ENCODE results near the gene HIPK1. TPM values are rescaled to one million over a fixed set of nuclear protein-coding genes. Genes with fewer than 3 reads are reported as not detected.

HIPK1 gene
- total RNA-seq, 4 donors from 2014 or later = 42.3 to 63.4 (median 53.0) TPM

- 36 to 53% methylated on average over 10 of the region's 10 CpGs for WGBS, 2 donors
- peak overlapping the region; percentile 8 to 47 (median 25) for H3K4me3 ChIP-seq
- H3K4me1 ChIP-seq = peaks cover 0 to 98% (median 25%) of the 10 kb centered on the region in 4 donors
- peak; percentile 52 to 61 for DNase-seq (ENCODE audit: low spot score in 2 of 2)
- no peaks in the 10 kb centered on the region for H3K27me3 ChIP-seq
- TF ChIP-seq CTCF (IDR thresholded peaks at IDR 0.05) (no peak), EP300 (IDR thresholded peaks at IDR 0.05) (no peak), POLR2A (IDR thresholded peaks at IDR 0.05) (no peak)
- H3K27ac ChIP-seq = peak overlapping the region in 3 of 4 donors; percentile 48 to 70 (median 66)
- H3K9me3 ChIP-seq = no peaks in the 10 kb centered on the region
- no peaks in the 10 kb centered on the region for H3K36me3 ChIP-seq
These were observed 51.0 kb downstream of the HIPK1 start for GRCh38 chr1:113980110-113980509.

GRCh38 chr1:113981962-113982931 is 53.1 kb downstream of the HIPK1 start:
- peaks cover 0 to 81% (median 18%) of the 10 kb centered on the region in 4 donors for H3K4me1 ChIP-seq
- no peaks in the 10 kb centered on the region for H3K36me3 ChIP-seq
- no peaks in the 10 kb centered on the region for H3K27me3 ChIP-seq
- peak overlapping the region in 3 of 4 donors; percentile 19 to 47 (median 21) for H3K4me3 ChIP-seq
- 39 to 40% methylated on average over 18 of the region's 18 CpGs for WGBS, 2 donors
- DNase-seq (ENCODE audit: low spot score in 2 of 2) = peak; percentile 68 to 72
- H3K9me3 ChIP-seq = no peaks in the 10 kb centered on the region
- peak in 1 of 2 donors; percentile 75 for TF ChIP-seq EP300 (IDR thresholded peaks at IDR 0.05)
- TF ChIP-seq CTCF (IDR thresholded peaks at IDR 0.05) = no peak
- H3K27ac ChIP-seq = peak overlapping the region; percentile 27 to 70 (median 64)

- 54 to 58% methylated on average over 5 of the region's 5 CpGs for WGBS, 2 donors
- no peaks in the 10 kb centered on the region for H3K36me3 ChIP-seq
- no peak for TF ChIP-seq POLR2A (IDR thresholded peaks at IDR 0.05)
- TF ChIP-seq CTCF (IDR thresholded peaks at IDR 0.05) = no peak
- TF ChIP-seq EP300 (IDR thresholded peaks at IDR 0.05) = no peak
- peak overlapping the region in 3 of 4 donors; percentile 19 to 47 (median 21) for H3K4me3 ChIP-seq
- H3K27ac ChIP-seq = peak overlapping the region in 3 of 4 donors; percentile 21 to 70 (median 66)
- H3K27me3 ChIP-seq = no peaks in the 10 kb centered on the region
- H3K9me3 ChIP-seq = no peaks in the 10 kb centered on the region
- no peak for DNase-seq (ENCODE audit: low spot score in 2 of 2)
- peaks cover 0 to 74% (median 18%) of the 10 kb centered on the region in 4 donors for H3K4me1 ChIP-seq
These were observed 53.8 kb downstream of the HIPK1 start for GRCh38 chr1:113982949-113983348.

- Histone ChIP-seq H3K27ac (peak overlapping the region in 3 of 4 donors; percentile 21 to 70 (median 66)), H3K27me3 (no peaks in the 10 kb centered on the region), H3K4me1 (peaks cover 0 to 70% (median 18%) of the 10 kb centered on the region in 4 donors), H3K9me3 (no peaks in the 10 kb centered on the region), H3K4me3 (peak overlapping the region in 1 of 4 donors; percentile 47), H3K36me3 (no peaks in the 10 kb centered on the region)
- TF ChIP-seq EP300 (IDR thresholded peaks at IDR 0.05) (no peak), CTCF (IDR thresholded peaks at IDR 0.05) (no peak), POLR2A (IDR thresholded peaks at IDR 0.05) (no peak)
- WGBS, 2 donors = 56 to 57% methylated on average over 8 of the region's 8 CpGs
- no peak for DNase-seq (ENCODE audit: low spot score in 2 of 2)
These were observed 54.3 kb downstream of the HIPK1 start for GRCh38 chr1:113983391-113983790.

- Histone ChIP-seq H3K9me3 (no peaks in the 10 kb centered on the region), H3K4me3 (no peak overlapping the region), H3K27ac (peak overlapping the region in 3 of 4 donors; percentile 21 to 70 (median 66)), H3K36me3 (no peaks in the 10 kb centered on the region), H3K4me1 (peaks cover 0 to 65% (median 16%) of the 10 kb centered on the region in 4 donors), H3K27me3 (no peaks in the 10 kb centered on the region)
- 83 to 84% methylated on average over 7 of the region's 7 CpGs for WGBS, 2 donors
- no peak for TF ChIP-seq CTCF (IDR thresholded peaks at IDR 0.05)
- TF ChIP-seq EP300 (IDR thresholded peaks at IDR 0.05) = no peak
- TF ChIP-seq POLR2A (IDR thresholded peaks at IDR 0.05) = no peak
- DNase-seq (ENCODE audit: low spot score in 2 of 2) = no peak
These were observed 54.7 kb downstream of the HIPK1 start for GRCh38 chr1:113983826-113984225.
